GM21526 (cell line): Measurements from ENCODE around the gene POP5.

Experiments
- ATAC-seq: cut with Tn5 transposase; IDR thresholded peaks from one replicate; pipeline ENCODE4 v1.9.1; 2021; ENCODE audit warnings: moderate library complexity; ENCODE audit not compliant: unreplicated experiment, low FRiP score

POP5 gene

GRCh38 chr12:120590741-120591407 lies 9.7 kb upstream of the POP5 start:
- no peak for ATAC-seq

GRCh38 chr12:120588948-120589930 lies 8.0 kb upstream of the POP5 start:
- ATAC-seq = no peak

- no peak for ATAC-seq
These were observed 7.2 kb upstream of the POP5 start for GRCh38 chr12:120588371-120588770.

GRCh38 chr12:120586860-120587259 lies 5.7 kb upstream of the POP5 start:
- no peak for ATAC-seq

GRCh38 chr12:120586206-120586605 lies 5.0 kb upstream of the POP5 start:
- no peak for ATAC-seq

GRCh38 chr12:120584343-120585149 lies 3.3 kb upstream of the POP5 start:
- no peak for ATAC-seq

GRCh38 chr12:120583478-120584030 lies 2.4 kb upstream of the POP5 start:
- no peak for ATAC-seq

- ATAC-seq = no peak
These were observed 796 bp upstream of the POP5 start for GRCh38 chr12:120581998-120582397.

GRCh38 chr12:120579179-120579578 lies 2.0 kb downstream of the POP5 start:
- no peak for ATAC-seq

GRCh38 chr12:120574106-120574505 lies 7.1 kb downstream of the POP5 start:
- ATAC-seq = no peak

GRCh38 chr12:120573560-120573959 lies 7.6 kb downstream of the POP5 start:
- no peak for ATAC-seq

- no peak for ATAC-seq
These were observed 9.9 kb downstream of the POP5 start for GRCh38 chr12:120571299-120571698.

- ATAC-seq = no peak
These were observed 17.7 kb downstream of the POP5 start for GRCh38 chr12:120563495-120563894.

- no peak for ATAC-seq
These were observed 18.3 kb downstream of the POP5 start for GRCh38 chr12:120562906-120563305.

GRCh38 chr12:120557589-120557988 lies 23.6 kb downstream of the POP5 start:
- no peak for ATAC-seq

- ATAC-seq = no peak
These were observed 26.5 kb downstream of the POP5 start for GRCh38 chr12:120554678-120555077.

- ATAC-seq = no peak
These were observed 35.2 kb downstream of the POP5 start for GRCh38 chr12:120546050-120546386.

- ATAC-seq = no peak
These were observed 36.5 kb downstream of the POP5 start for GRCh38 chr12:120544691-120545090.

- ATAC-seq = no peak
These were observed 39.0 kb downstream of the POP5 start for GRCh38 chr12:120542166-120542565.

GRCh38 chr12:120540445-120540844 lies 40.8 kb downstream of the POP5 start:
- no peak for ATAC-seq

GRCh38 chr12:120539303-120539702 lies 41.9 kb downstream of the POP5 start:
- ATAC-seq = no peak
